Motor neuron (in vitro differentiated cells): ENCODE measurements around the gene ZNF660. TPM values are rescaled to one million over a fixed set of nuclear protein-coding genes. Genes with fewer than 3 reads are reported as not detected.

Source experiments
- ATAC-seq, 8 experiments: fragments of 200-7000 bp; cut with Tn5 transposase; replicated peaks in 6 of 8; 2 replicates each; pipeline ENCODE4 v1.8.0; 2021; ENCODE audit warnings: mild to moderate bottlenecking in 8 of 8, moderate library complexity in 8 of 8
- H3K27ac ChIP-seq, 2 donors: fragments of 250-450 bp; sonication (Bioruptor Pico); 2 replicates each; pipeline ENCODE4 v1.9.0; 2021; ENCODE audit warnings: antibody characterized with exemption in 2 of 2, mild to moderate bottlenecking in 2 of 2, moderate library complexity in 1 of 2
- H3K4me1 ChIP-seq, 2 donors: fragments of 250-450 bp; sonication (Bioruptor Pico); replicated peaks in 1 of 2; 2 replicates each; pipeline ENCODE4 v1.6.1; 2021; ENCODE audit warnings: antibody characterized with exemption in 2 of 2, mild to moderate bottlenecking in 2 of 2, moderate library complexity in 1 of 2
- H3K4me3 ChIP-seq, 5 donors: fragments of 250-450 bp; sonication (Bioruptor Pico); 2 replicates each; pipeline ENCODE4 v1.9.0; 2021; ENCODE audit warnings: antibody characterized with exemption in 5 of 5, mild to moderate bottlenecking in 5 of 5, moderate library complexity in 4 of 5
- WGBS, 10 experiments: fragments of 450-650 bp; shearing (Covaris generic); methylation state at CpG; one replicate each; pipeline ENCODE4 v1.0.0; 2022; 5-methylcytosine and 5-hydroxymethylcytosine counted together
- in situ Hi-C, 9 experiments: fragments of 400-800 bp; cut with MboI; loops; one replicate each; pipeline ENCODE4 v1.15.0; 2021; ENCODE audit warnings: low sequenced_read_pairs in 9 of 9, low pct_unique_long_range_greater_than_20kb in 2 of 9; ENCODE audit not compliant: unreplicated experiment in 9 of 9
- total RNA-seq, 8 experiments: library from RNA; unstranded; fragments of 300-600 nt; gene quantifications; 2 replicates each; pipeline versions ENCODE4 v1.2.3 to v1.2.4, GENCODE V29; 2022

Gene ZNF660
- total RNA-seq, 8 experiments from 2014 or later = 1.9 to 14.0 (median 7.1) TPM

- Histone ChIP-seq H3K4me3 (peak within 1 kb of the TSS; percentile 75 to 93 (median 91)), H3K4me1 (peaks cover 5 to 6% of the 10 kb centered on the region in 2 donors), H3K27ac (peak within 1 kb of the TSS; percentile 77 to 87)
- WGBS, 10 experiments = 0 to 4% (median 0%) methylated on average over 1 to 11 of the region's 37 CpGs; no CpG with 5 or more reads in 4 of the 10 experiments
- in situ Hi-C loops = no loop called here
- ATAC-seq = peak; percentile 96 to 99 (median 99)
Observed at GRCh38 chr3:44648564-44649229, 63.9 kb downstream of the ZNF660 start, which contains the start of gene ZNF35. Gene ZNF35, plus strand, starts transcription at chr3:44648732. Its CDS starts 2,336 bp downstream, at chr3:44651068.

Other genes with a start within 250 kb of the ZNF660 start
- 10 to 100 TPM; 23.0 to 48.1 (median 30.7) TPM for gene TCAIM, start 246.2 kb upstream of the ZNF660 start, total RNA-seq
- 10 to 100 TPM in 7 of 8 experiments, 1 to 10 TPM in 1; 3.4 to 19.6 (median 15.7) TPM for gene ZNF445, start 107.3 kb upstream of the ZNF660 start, total RNA-seq
- 10 to 100 TPM in 5 of 8 experiments, 1 to 10 TPM in 3; 5.8 to 21.0 (median 13.1) TPM for gene ZKSCAN7, start 29.8 kb upstream of the ZNF660 start, total RNA-seq
- gene ZNF197, start 40.1 kb downstream of the ZNF660 start, total RNA-seq = 10 to 100 TPM; 20.1 to 53.0 (median 40.0) TPM
- gene ZNF35, start 63.8 kb downstream of the ZNF660 start, total RNA-seq = 10 to 100 TPM; 10.3 to 25.3 (median 14.1) TPM
- 1 to 10 TPM in 6 of 8 experiments, under 1 TPM in 2; 0.11 to 9.1 (median 3.0) TPM for gene ZNF502, start 127.7 kb downstream of the ZNF660 start, total RNA-seq
- 1 to 10 TPM in 6 of 8 experiments, under 1 TPM in 2; 0.65 to 9.3 (median 1.7) TPM for gene ZNF501, start 144.7 kb downstream of the ZNF660 start, total RNA-seq
- 10 to 100 TPM; 20.9 to 31.6 (median 25.9) TPM for gene KIAA1143, start 176.7 kb downstream of the ZNF660 start, total RNA-seq
- gene KIF15, start 176.8 kb downstream of the ZNF660 start, total RNA-seq = 10 to 100 TPM in 3 of 8 experiments, 1 to 10 TPM in 4, under 1 TPM in 1; 0.10 to 28.6 (median 2.4) TPM